MM.1S (cell line): ENCODE data around the gene PLCD4.
A peak's percentile ranks its signal among the peaks of the same experiment; 100 is the strongest.

Experiments
- DNase-seq: peaks from one replicate; pipeline ENCODE4 v3.0.0-alpha.2; 2015
- H2AFZ ChIP-seq: fragments of 300-600 bp; sonication (generic); 2 replicates; pipeline ENCODE4 v1.6.0; 2016; ENCODE audit warnings: antibody characterized with exemption, low read length
- H3F3A ChIP-seq: fragments of 300-600 bp; sonication (generic); 2 replicates; pipeline ENCODE4 v1.6.1; 2016; ENCODE audit warnings: mild to moderate bottlenecking, antibody characterized with exemption, low read length, moderate library complexity, mixed read lengths; ENCODE audit not compliant: insufficient read depth
- H3K27ac ChIP-seq: fragments of 300-600 bp; sonication (generic); 2 replicates; pipeline ENCODE4 v1.5.1; 2016; ENCODE audit warnings: mild to moderate bottlenecking, low read length
- H3K27me3 ChIP-seq: fragments of 300-600 bp; sonication (generic); replicated peaks from 2 replicates; pipeline ENCODE4 v1.6.0; 2016; ENCODE audit warnings: low read length; ENCODE audit not compliant: insufficient read depth
- H3K36me3 ChIP-seq: fragments of 300-600 bp; sonication (generic); replicated peaks from 2 replicates; pipeline ENCODE4 v1.6.1; 2016; ENCODE audit warnings: mild to moderate bottlenecking, low read length, mixed read lengths; ENCODE audit not compliant: insufficient read depth
- H3K4me1 ChIP-seq: fragments of 300-600 bp; sonication (generic); 2 replicates; pipeline ENCODE4 v1.6.1; 2016; ENCODE audit warnings: low read length, mixed read lengths
- H3K4me2 ChIP-seq: fragments of 300-600 bp; sonication (generic); 2 replicates; pipeline ENCODE4 v1.6.0; 2016; ENCODE audit warnings: low read depth, low read length
- H3K4me3 ChIP-seq: fragments of 300-600 bp; sonication (generic); 2 replicates; pipeline ENCODE4 v1.5.1; 2016; ENCODE audit warnings: low read length, mixed read lengths
- H3K79me2 ChIP-seq: fragments of 300-600 bp; sonication (generic); 2 replicates; pipeline ENCODE4 v1.6.1; 2016; ENCODE audit warnings: mixed run types, low read length, mixed read lengths
- H3K9ac ChIP-seq: fragments of 300-600 bp; sonication (generic); 2 replicates; pipeline ENCODE4 v1.6.1; 2016; ENCODE audit warnings: low read length, mixed read lengths
- H3K9me2 ChIP-seq: fragments of 300-600 bp; sonication (generic); replicated peaks from 2 replicates; pipeline ENCODE4 v1.6.1; 2016; ENCODE audit warnings: mild to moderate bottlenecking, low read length, mixed read lengths; ENCODE audit not compliant: insufficient read depth
- H3K9me3 ChIP-seq: fragments of 300-600 bp; sonication (generic); replicated peaks from 2 replicates; pipeline ENCODE4 v1.6.1; 2016; ENCODE audit warnings: mild to moderate bottlenecking, low read length, mixed read lengths; ENCODE audit not compliant: insufficient read depth
- H4K20me1 ChIP-seq: fragments of 300-600 bp; sonication (generic); 2 replicates; pipeline ENCODE4 v1.6.1; 2016; ENCODE audit warnings: mild to moderate bottlenecking, low read length, moderate library complexity, mixed read lengths; ENCODE audit not compliant: insufficient read depth
- CTCF ChIP-seq: fragments of 300-600 bp; sonication (generic); IDR thresholded peaks from 2 replicates; pipeline ENCODE4 v1.5.1; 2016; ENCODE audit warnings: antibody characterized with exemption, low read length, mixed read lengths
- EZH2 ChIP-seq: fragments of 300-600 bp; sonication (generic); optimal IDR thresholded peaks from 2 replicates; pipeline ENCODE3; 2017; ENCODE audit warnings: low read depth, mild to moderate bottlenecking, antibody characterized with exemption, low read length, mixed read lengths
- EZH2phosphoT487 ChIP-seq: fragments of 300-600 bp; sonication (generic); IDR thresholded peaks from 2 replicates; pipeline ENCODE4 v1.6.1; 2018; ENCODE audit warnings: antibody characterized with exemption, low read length

PLCD4 gene

GRCh38 chr2:218570850-218571249 is 36.8 kb upstream of the PLCD4 start:
- Histone ChIP-seq H3K27ac (peak overlapping the region; percentile 99; the same call in 1 of the 2 replicates), H3K9me2 (no peaks in the 10 kb centered on the region), H4K20me1 (peaks cover 6% of the 10 kb centered on the region; the same call in 1 of the 2 replicates), H2AFZ (no peak overlapping the region), H3K9me3 (no peaks in the 10 kb centered on the region), H3K79me2 (peaks cover 96% of the 10 kb centered on the region), H3F3A (peaks cover 27% of the 10 kb centered on the region), H3K4me3 (peak overlapping the region; percentile 81), H3K36me3 (peaks cover 5% of the 10 kb centered on the region; the same call in 1 of the 2 replicates), H3K9ac (peak overlapping the region; percentile 99), H3K4me2 (peak overlapping the region; percentile 91), H3K27me3 (no peaks in the 10 kb centered on the region), H3K4me1 (peaks cover 27% of the 10 kb centered on the region)
- DNase-seq, result peak; percentile 36
- TF ChIP-seq EZH2, result no peak
- TF ChIP-seq CTCF, result no peak
- TF ChIP-seq EZH2phosphoT487, result no peak

DNA sequence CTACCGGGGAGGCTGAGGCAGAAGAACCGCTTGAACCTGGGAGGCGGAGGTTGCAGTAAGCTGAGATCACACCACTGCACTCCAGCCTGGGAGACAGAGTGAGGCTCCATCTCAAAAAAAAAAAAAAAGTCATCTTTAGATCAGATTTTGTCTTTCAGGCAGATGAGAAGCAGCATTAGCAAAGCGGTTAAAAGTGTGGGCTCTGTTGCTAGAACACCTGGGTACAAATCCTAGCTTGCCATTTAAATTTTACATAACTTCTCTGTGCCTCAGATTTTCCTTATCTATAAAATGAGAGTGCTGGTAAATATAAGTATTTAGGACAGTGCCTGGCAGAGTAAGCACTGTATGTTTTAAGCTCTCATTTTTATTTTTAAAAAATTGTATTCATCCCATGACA is 30.8 kb upstream of the PLCD4 start:
- H3K4me1 ChIP-seq, result no peaks in the 10 kb centered on the region
- no peaks in the 10 kb centered on the region for H3K9me2 ChIP-seq
- no peaks in the 10 kb centered on the region for H3K27me3 ChIP-seq
- H3K4me3 ChIP-seq, result no peak overlapping the region
- peaks cover 99% of the 10 kb centered on the region for H3K79me2 ChIP-seq
- no peak for DNase-seq
- no peak overlapping the region for H2AFZ ChIP-seq
- no peaks in the 10 kb centered on the region for H3K9me3 ChIP-seq
- H3K36me3 ChIP-seq, result peaks cover 8% of the 10 kb centered on the region; the same call in 1 of the 2 replicates
- peaks cover 5% of the 10 kb centered on the region; the same call in 1 of the 2 replicates for H3F3A ChIP-seq
- no peak overlapping the region for H3K4me2 ChIP-seq
- peaks cover 36% of the 10 kb centered on the region for H4K20me1 ChIP-seq
- H3K9ac ChIP-seq, result no peak overlapping the region
- no peak overlapping the region for H3K27ac ChIP-seq
- no peak for TF ChIP-seq EZH2phosphoT487
- TF ChIP-seq CTCF, result no peak
- TF ChIP-seq EZH2, result no peak

- Histone ChIP-seq H3K4me2 (no peak overlapping the region), H3K4me1 (no peaks in the 10 kb centered on the region), H3K4me3 (no peak overlapping the region), H4K20me1 (peaks cover 36% of the 10 kb centered on the region), H3K27me3 (no peaks in the 10 kb centered on the region), H3K9me2 (no peaks in the 10 kb centered on the region), H2AFZ (no peak overlapping the region), H3F3A (peaks cover 5% of the 10 kb centered on the region; the same call in 1 of the 2 replicates), H3K9ac (no peak overlapping the region), H3K79me2 (peaks cover 96% of the 10 kb centered on the region), H3K27ac (no peak overlapping the region), H3K36me3 (peaks cover 8% of the 10 kb centered on the region; the same call in 1 of the 2 replicates), H3K9me3 (no peaks in the 10 kb centered on the region)
- no peak for DNase-seq
- TF ChIP-seq CTCF (no peak), EZH2phosphoT487 (no peak), EZH2 (no peak)
Measured at GRCh38 chr2:218577482-218578220, 30.0 kb upstream of the PLCD4 start.
